Loucy (cell line): ENCODE data around the gene OR1I1.

ENCODE experiments used
- H2AFZ ChIP-seq: fragments of 200-600 bp; sonication (generic); 2 replicates; pipeline ENCODE4 v1.6.0; 2016; ENCODE audit warnings: antibody characterized with exemption, mild to moderate bottlenecking, low read length, moderate library complexity
- H3F3A ChIP-seq: fragments of 200-600 bp; 2 replicates; pipeline ENCODE4 v1.6.0; 2016; ENCODE audit warnings: antibody characterized with exemption, low read depth, mild to moderate bottlenecking
- H3K27me3 ChIP-seq: fragments of 200-600 bp; sonication (generic); 2 replicates; pipeline ENCODE4 v1.6.1; 2014; ENCODE audit warnings: low read length, mild to moderate bottlenecking; ENCODE audit not compliant: insufficient read depth, poor library complexity, severe bottlenecking
- H3K36me3 ChIP-seq: fragments of 200-600 bp; sonication (generic); 2 replicates; pipeline ENCODE4 v1.6.1; 2016; ENCODE audit warnings: low read length; ENCODE audit not compliant: insufficient read depth
- H3K4me1 ChIP-seq: fragments of 200-600 bp; sonication (generic); 2 replicates; pipeline ENCODE4 v1.5.1; 2014; ENCODE audit warnings: low read length, mild to moderate bottlenecking; ENCODE audit not compliant: insufficient read depth, poor library complexity, severe bottlenecking
- H3K4me2 ChIP-seq: fragments of 200-600 bp; sonication (generic); 2 replicates; pipeline ENCODE4 v1.6.0; 2014; ENCODE audit warnings: antibody characterized with exemption, low read length, low read depth, mild to moderate bottlenecking; ENCODE audit not compliant: poor library complexity, severe bottlenecking
- H3K4me3 ChIP-seq: fragments of 200-600 bp; sonication (generic); 2 replicates; pipeline ENCODE4 v1.5.1; 2014; ENCODE audit warnings: low read length, mild to moderate bottlenecking, mixed read lengths; ENCODE audit not compliant: poor library complexity, severe bottlenecking
- H3K79me2 ChIP-seq: fragments of 200-600 bp; sonication (generic); 2 replicates; pipeline ENCODE4 v1.6.1; 2014; ENCODE audit warnings: low read length; ENCODE audit not compliant: insufficient read depth
- H3K9ac ChIP-seq: fragments of 200-600 bp; sonication (generic); 2 replicates; pipeline ENCODE4 v1.6.0; 2014; ENCODE audit warnings: mild to moderate bottlenecking, low read depth, low read length, moderate library complexity; ENCODE audit not compliant: poor library complexity, severe bottlenecking
- H3K9me2 ChIP-seq: fragments of 200-600 bp; sonication (generic); replicated peaks from 2 replicates; pipeline ENCODE4 v1.6.1; 2016; ENCODE audit warnings: low read depth, low read length, mixed read lengths
- H3K9me3 ChIP-seq: fragments of 200-600 bp; sonication (generic); 2 replicates; pipeline ENCODE4 v1.6.1; 2014; ENCODE audit warnings: mild to moderate bottlenecking, antibody characterized with exemption, low read length, low read depth; ENCODE audit not compliant: insufficient read depth
- H4K20me1 ChIP-seq: fragments of 200-600 bp; sonication (generic); 2 replicates; pipeline ENCODE4 v1.6.0; 2014; ENCODE audit warnings: antibody characterized with exemption, low read length, mild to moderate bottlenecking; ENCODE audit not compliant: insufficient read depth, poor library complexity, severe bottlenecking
- EZH2phosphoT487 ChIP-seq: fragments of 200-600 bp; IDR thresholded peaks from 2 replicates; pipeline ENCODE4 v1.6.1; 2018; ENCODE audit warnings: antibody characterized with exemption, mild to moderate bottlenecking, moderate library complexity, borderline replicate concordance
- TF ChIP-seq, protein P1 (sequence below): fragments of 200-600 bp; sonication (generic); conservative IDR thresholded peaks from 2 replicates; pipeline ENCODE4 v1.5.1; 2014; ENCODE audit warnings: mild to moderate bottlenecking, antibody characterized with exemption, low read length

Gene OR1I1

DNA sequence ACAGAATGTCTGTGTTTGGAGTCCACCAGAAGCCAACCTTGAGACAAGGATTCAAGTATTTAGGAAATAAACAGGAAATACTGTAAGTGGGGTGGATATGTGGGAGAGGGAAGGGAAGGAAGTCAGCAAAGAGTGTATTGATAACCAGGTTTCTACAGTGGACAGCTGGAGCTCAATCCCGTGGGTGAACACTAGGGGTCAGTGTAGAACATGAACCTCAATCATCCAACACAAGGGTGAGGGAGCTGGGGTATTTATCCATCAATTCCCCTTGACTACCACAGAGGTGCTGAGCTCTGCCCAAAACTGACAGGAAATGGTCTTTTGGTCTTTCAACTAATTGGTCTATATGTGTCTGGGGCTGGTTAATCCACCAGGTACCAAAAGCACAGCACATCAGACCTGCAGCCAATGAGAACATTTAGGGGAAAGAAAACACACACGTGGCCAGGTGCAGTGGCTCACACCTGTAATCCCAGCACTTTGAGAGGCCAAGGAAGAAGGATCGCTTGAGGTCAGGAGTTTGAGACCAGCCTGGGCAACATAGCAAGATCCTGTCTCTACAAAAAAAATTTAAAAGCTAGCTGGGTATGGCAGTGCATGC is 19.6 kb downstream of the OR1I1 start:
- Histone ChIP-seq H3K79me2 (no peaks in the 10 kb centered on the region), H3K9me3 (peaks cover 12% of the 10 kb centered on the region; the same call in 1 of the 2 replicates), H3K9me2 (no peaks in the 10 kb centered on the region), H4K20me1 (no peaks in the 10 kb centered on the region), H3K4me1 (no peaks in the 10 kb centered on the region), H3K36me3 (no peaks in the 10 kb centered on the region), H2AFZ (no peak overlapping the region), H3K9ac (no peak overlapping the region), H3K4me2 (no peak overlapping the region), H3K27me3 (no peaks in the 10 kb centered on the region), H3F3A (no peaks in the 10 kb centered on the region), H3K4me3 (no peak overlapping the region)
- no peak for TF ChIP-seq EZH2phosphoT487
- TF ChIP-seq, protein P1, sequence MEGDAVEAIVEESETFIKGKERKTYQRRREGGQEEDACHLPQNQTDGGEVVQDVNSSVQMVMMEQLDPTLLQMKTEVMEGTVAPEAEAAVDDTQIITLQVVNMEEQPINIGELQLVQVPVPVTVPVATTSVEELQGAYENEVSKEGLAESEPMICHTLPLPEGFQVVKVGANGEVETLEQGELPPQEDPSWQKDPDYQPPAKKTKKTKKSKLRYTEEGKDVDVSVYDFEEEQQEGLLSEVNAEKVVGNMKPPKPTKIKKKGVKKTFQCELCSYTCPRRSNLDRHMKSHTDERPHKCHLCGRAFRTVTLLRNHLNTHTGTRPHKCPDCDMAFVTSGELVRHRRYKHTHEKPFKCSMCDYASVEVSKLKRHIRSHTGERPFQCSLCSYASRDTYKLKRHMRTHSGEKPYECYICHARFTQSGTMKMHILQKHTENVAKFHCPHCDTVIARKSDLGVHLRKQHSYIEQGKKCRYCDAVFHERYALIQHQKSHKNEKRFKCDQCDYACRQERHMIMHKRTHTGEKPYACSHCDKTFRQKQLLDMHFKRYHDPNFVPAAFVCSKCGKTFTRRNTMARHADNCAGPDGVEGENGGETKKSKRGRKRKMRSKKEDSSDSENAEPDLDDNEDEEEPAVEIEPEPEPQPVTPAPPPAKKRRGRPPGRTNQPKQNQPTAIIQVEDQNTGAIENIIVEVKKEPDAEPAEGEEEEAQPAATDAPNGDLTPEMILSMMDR = peak; percentile 75

DNA sequence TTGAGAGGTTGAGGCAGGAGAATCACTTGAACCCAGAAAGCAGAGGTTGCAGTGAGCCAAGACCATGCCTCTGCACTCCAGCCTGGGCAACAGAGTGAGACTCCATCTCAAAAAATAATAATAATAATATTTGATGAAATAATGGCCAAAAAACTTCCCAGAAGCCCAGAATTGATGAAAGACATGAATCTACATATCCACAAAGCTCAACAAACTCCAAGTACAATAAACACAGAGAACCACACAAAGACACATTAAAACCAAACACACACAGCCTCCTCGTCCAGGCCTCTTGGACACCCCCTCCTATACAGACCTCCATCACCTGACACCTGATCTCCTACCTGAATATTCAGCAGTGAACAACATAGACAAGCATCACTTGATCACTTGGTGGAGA is 22.0 kb downstream of the OR1I1 start:
- no peak overlapping the region for H3K4me3 ChIP-seq
- no peaks in the 10 kb centered on the region for H3F3A ChIP-seq
- H3K9ac ChIP-seq = no peak overlapping the region
- H3K9me2 ChIP-seq = no peaks in the 10 kb centered on the region
- H2AFZ ChIP-seq = no peak overlapping the region
- peaks cover 12% of the 10 kb centered on the region; the same call in 1 of the 2 replicates for H3K9me3 ChIP-seq
- no peaks in the 10 kb centered on the region for H3K79me2 ChIP-seq
- TF ChIP-seq, protein P1 = no peak
- no peak for TF ChIP-seq EZH2phosphoT487
- H3K4me2 ChIP-seq = no peak overlapping the region
- H3K36me3 ChIP-seq = no peaks in the 10 kb centered on the region
- H3K4me1 ChIP-seq = peaks cover 4% of the 10 kb centered on the region
- H4K20me1 ChIP-seq = no peaks in the 10 kb centered on the region
- no peaks in the 10 kb centered on the region for H3K27me3 ChIP-seq

DNA sequence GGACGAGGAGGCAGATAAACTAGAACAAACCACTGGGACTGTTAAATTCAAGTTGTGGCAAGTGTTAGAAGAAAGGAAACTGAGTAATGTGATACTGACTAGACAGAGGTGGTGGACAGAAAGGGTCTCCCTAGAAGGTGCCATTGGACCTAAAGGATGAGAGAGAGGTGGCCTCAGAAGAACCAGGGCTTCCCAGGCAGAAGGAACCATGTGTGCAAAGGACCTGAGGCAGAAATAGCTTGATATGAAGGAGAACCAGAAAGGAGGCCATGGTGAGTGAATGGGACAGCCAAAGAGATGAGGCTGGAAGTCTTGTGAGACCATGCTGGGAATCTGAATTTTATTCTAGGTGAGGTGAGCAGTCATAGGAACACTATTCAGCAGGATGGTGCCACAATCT is 22.4 kb downstream of the OR1I1 start:
- Histone ChIP-seq H2AFZ (no peak overlapping the region), H4K20me1 (no peaks in the 10 kb centered on the region), H3K9me2 (no peaks in the 10 kb centered on the region), H3K79me2 (no peaks in the 10 kb centered on the region), H3K9ac (no peak overlapping the region), H3F3A (no peaks in the 10 kb centered on the region), H3K4me3 (no peak overlapping the region), H3K9me3 (peaks cover 12% of the 10 kb centered on the region; the same call in 1 of the 2 replicates), H3K4me1 (peaks cover 4% of the 10 kb centered on the region), H3K4me2 (no peak overlapping the region), H3K27me3 (no peaks in the 10 kb centered on the region), H3K36me3 (no peaks in the 10 kb centered on the region)
- TF ChIP-seq, protein P1 = no peak
- no peak for TF ChIP-seq EZH2phosphoT487
